SK-N-SH (cell line): ENCODE data around the gene TSSK2. TPM values are rescaled to one million over a fixed set of nuclear protein-coding genes. Genes with fewer than 3 reads are reported as not detected.
"Not testable (repeated sequence)": the region's sequence is repeated elsewhere in the genome, so short reads cannot be mapped to it uniquely, and the experiment has no call there.

Experiments
- CTCF ChIA-PET: fragments of 300-600, 350-600 bp; formaldehyde crosslinking; extraction: SDS; loops from one replicate; lab custom pipeline; 2021; lab: Yijun Ruan, JAX
- POLR2A ChIA-PET: fragments of 350-600 bp; sonication (Branson Sonifier 250); formaldehyde crosslinking; extraction: SDS; loops from one replicate; lab custom pipeline; 2020; ENCODE audit warnings: antibody characterized with exemption, inconsistent platforms; lab: Yijun Ruan, JAX
- DNase-seq: peaks from one replicate; pipeline ENCODE4 v3.0.0; 2012
- H2AFZ ChIP-seq: fragments of 200-600 bp; sonication (generic); 2 replicates; pipeline ENCODE4 v1.8.1; 2016; ENCODE audit warnings: antibody characterized with exemption, mild to moderate bottlenecking, low read depth
- H3F3A ChIP-seq: fragments of 200-600 bp; sonication (generic); replicated peaks from 2 replicates; pipeline ENCODE3; 2016; ENCODE audit warnings: antibody characterized with exemption, mild to moderate bottlenecking; ENCODE audit not compliant: insufficient read depth
- H3K27ac ChIP-seq, 2 experiments: fragments of 200-500 bp in 1 of 2; fragments of 200-600 bp in 1 of 2; sonication (Bioruptor generic) in 1 of 2; sonication (generic), shearing (Covaris generic) in 1 of 2; 2 replicates each; pipeline versions ENCODE4 v1.5.1 to v1.6.1; 2014 to 2016; ENCODE audit warnings: low read depth in 2 of 2, inconsistent platforms in 1 of 2, low read length in 1 of 2, mild to moderate bottlenecking in 1 of 2, mixed read lengths in 1 of 2
- H3K27me3 ChIP-seq: fragments of 200-600 bp; sonication (generic), shearing (Covaris generic); 2 replicates; pipeline ENCODE4 v1.6.1; 2016; ENCODE audit warnings: mixed run types; ENCODE audit not compliant: insufficient read depth
- H3K36me3 ChIP-seq, 2 experiments: fragments of 200-500 bp in 1 of 2; fragments of 200-600 bp in 1 of 2; sonication (Bioruptor generic) in 1 of 2; sonication (generic) in 1 of 2; replicated peaks in 1 of 2; 2 replicates each; pipeline versions ENCODE3 to v1.5.1; 2014 to 2016; ENCODE audit warnings: low read length in 1 of 2, mild to moderate bottlenecking in 1 of 2; ENCODE audit not compliant: insufficient read depth in 2 of 2, control insufficient read depth in 1 of 2
- H3K4me1 ChIP-seq, 2 experiments: fragments of 200-500 bp in 1 of 2; fragments of 200-600 bp in 1 of 2; sonication (Bioruptor generic) in 1 of 2; sonication (generic), shearing (Covaris generic) in 1 of 2; 2 replicates each; pipeline versions ENCODE4 v1.5.1 to v1.6.1; 2014 to 2016; ENCODE audit warnings: low read depth in 1 of 2, low read length in 1 of 2, mixed run types in 1 of 2; ENCODE audit not compliant: insufficient read depth in 2 of 2, control insufficient read depth in 1 of 2
- H3K4me2 ChIP-seq: fragments of 200-600 bp; sonication (generic), shearing (Covaris generic); 2 replicates; pipeline ENCODE4 v1.6.1; 2017; ENCODE audit warnings: mixed run types
- H3K4me3 ChIP-seq, 2 experiments: fragments of 200-500 bp in 1 of 2; fragments of 200-600 bp in 1 of 2; sonication (Bioruptor generic) in 1 of 2; sonication (generic), shearing (Covaris generic) in 1 of 2; 2 replicates each; pipeline versions ENCODE4 v1.5.1 to v1.8.1; 2014 to 2016; ENCODE audit warnings: low read depth in 2 of 2, inconsistent platforms in 1 of 2, low read length in 1 of 2, mild to moderate bottlenecking in 1 of 2, mixed read lengths in 1 of 2, moderate library complexity in 1 of 2
- H3K79me2 ChIP-seq: fragments of 200-600 bp; sonication (generic); 2 replicates; pipeline ENCODE4 v1.8.1; 2017; ENCODE audit warnings: mild to moderate bottlenecking; ENCODE audit not compliant: insufficient read depth
- H3K9ac ChIP-seq: fragments of 200-600 bp; sonication (generic); 2 replicates; pipeline ENCODE4 v1.6.1; 2017; ENCODE audit warnings: mixed run types
- H3K9me2 ChIP-seq: fragments of 200-600 bp; sonication (generic); 2 replicates; pipeline ENCODE4 v1.6.1; 2017; ENCODE audit warnings: mixed run types
- H3K9me3 ChIP-seq: fragments of 200-600 bp; sonication (generic); 2 replicates; pipeline ENCODE4 v1.6.1; 2017; ENCODE audit warnings: mixed run types, mild to moderate bottlenecking, moderate library complexity
- H4K20me1 ChIP-seq: fragments of 200-600 bp; sonication (generic); 2 replicates; pipeline ENCODE4 v1.6.1; 2017; ENCODE audit warnings: mild to moderate bottlenecking, mixed run types; ENCODE audit not compliant: insufficient read depth
- FOSL2 ChIP-seq: IDR thresholded peaks from 2 replicates; pipeline ENCODE4 v1.4.0; 2012; ENCODE audit warnings: low read depth, mild to moderate bottlenecking, moderate library complexity, borderline replicate concordance
- GABPA ChIP-seq: IDR thresholded peaks from 2 replicates; pipeline ENCODE4 v1.4.0; 2012; ENCODE audit warnings: low read depth, mild to moderate bottlenecking
- MAX ChIP-seq: IDR thresholded peaks from 2 replicates; pipeline ENCODE4 v1.4.0; 2012; ENCODE audit warnings: low read depth
- MEF2A ChIP-seq: IDR thresholded peaks from 2 replicates; pipeline ENCODE4 v1.4.0; 2012; ENCODE audit warnings: low read depth, borderline replicate concordance
- NFIC ChIP-seq: IDR thresholded peaks from 2 replicates; pipeline ENCODE4 v1.4.0; 2012; ENCODE audit warnings: borderline replicate concordance
- POLR2AphosphoS5 ChIP-seq: IDR thresholded peaks from 2 replicates; pipeline ENCODE4 v1.6.1; 2012; ENCODE audit warnings: low read depth, low read length
- RCOR1 ChIP-seq: fragments of 150-350 bp; IDR thresholded peaks from 2 replicates; pipeline ENCODE4 v1.6.1; 2017; ENCODE audit warnings: antibody characterized with exemption, low read length
- SIN3A ChIP-seq: IDR thresholded peaks from 2 replicates; pipeline ENCODE4 v1.6.1; 2012; ENCODE audit warnings: low read depth, mild to moderate bottlenecking, low read length, moderate library complexity, borderline replicate concordance
- SMC3 ChIP-seq: IDR thresholded peaks from 2 replicates; pipeline ENCODE4 v1.6.1; 2012; ENCODE audit warnings: low read depth, low read length, improper control_type of control experiment
- TCF12 ChIP-seq: IDR thresholded peaks from 2 replicates; pipeline ENCODE4 v1.4.0; 2012
- USF1 ChIP-seq: IDR thresholded peaks from 2 replicates; pipeline ENCODE4 v1.4.0; 2012; ENCODE audit warnings: low read depth, borderline replicate concordance
- USF2 ChIP-seq: fragments of 150-350 bp; IDR thresholded peaks from 2 replicates; pipeline ENCODE4 v1.6.1; 2017; ENCODE audit warnings: antibody characterized with exemption, low read length, low read depth, borderline replicate concordance
- WGBS: methylation state at CpG from one replicate; pipeline ENCODE4 v1.1.6; 2017; ENCODE audit warnings: low lambda C conversion rate; 5-methylcytosine and 5-hydroxymethylcytosine counted together
- polyA plus RNA-seq, 3 experiments: library from polyadenylated mRNA; depleted of rRNA; stranded (reverse); fragments of >200 nt; gene quantifications; 2 replicates each; pipeline ENCODE4 v1.2.3, GENCODE V29; 2012

Gene TSSK2
- polyA plus RNA-seq, 1 of the 3 experiments (the other 2 are of a cell fraction), result not detected

GRCh38 chr22:19152942-19153883 is 22.1 kb downstream of the TSSK2 start:
- 3% methylated on average over 9 of the region's 11 CpGs for WGBS
- no peak for DNase-seq
- H3K79me2 ChIP-seq, result no peaks in the 10 kb centered on the region
- H3K4me2 ChIP-seq, result no peak overlapping the region
- H3K9me2 ChIP-seq, result no peaks in the 10 kb centered on the region
- H3K4me1 ChIP-seq, result no peaks in the 10 kb centered on the region
- TF ChIP-seq GABPA, result no peak
- no peak for TF ChIP-seq USF1
- no peak for TF ChIP-seq NFIC
- TF ChIP-seq RCOR1, result no peak
- no peak for TF ChIP-seq TCF12
- TF ChIP-seq POLR2AphosphoS5, result no peak
- TF ChIP-seq SIN3A, result no peak
- no peak for TF ChIP-seq USF2
- no peak for TF ChIP-seq MAX
- no peak for TF ChIP-seq SMC3
- TF ChIP-seq MEF2A, result no peak
- no peak for TF ChIP-seq FOSL2
- ChIA-PET CTCF (interaction anchor here (1.1 to 1.4 kb wide), 2 partner anchors 9 to 477 kb away, joined by 3 to 4 read pairs; partner anchors contain the start of gene ESS2), POLR2A (no interaction called here)
- H3K4me3 ChIP-seq, result no peak overlapping the region
- H3F3A ChIP-seq, result no peaks in the 10 kb centered on the region
- no peaks in the 10 kb centered on the region for H4K20me1 ChIP-seq
- peaks cover 44% of the 10 kb centered on the region for H3K27me3 ChIP-seq
- H2AFZ ChIP-seq, result no peak overlapping the region
- no peak overlapping the region for H3K27ac ChIP-seq
- H3K36me3 ChIP-seq, result no peaks in the 10 kb centered on the region
- no peak overlapping the region for H3K9ac ChIP-seq
- no peaks in the 10 kb centered on the region for H3K9me3 ChIP-seq

GRCh38 chr22:19156109-19156508 is 25.0 kb downstream of the TSSK2 start:
- H3K4me2 ChIP-seq, H3K4me1 ChIP-seq, POLR2A ChIA-PET, H3K9me3 ChIP-seq, H3K36me3 ChIP-seq, H3K9me2 ChIP-seq, DNase-seq, H3K27ac ChIP-seq, H3F3A ChIP-seq, H3K79me2 ChIP-seq, H2AFZ ChIP-seq, H4K20me1 ChIP-seq, H3K4me3 ChIP-seq, H3K9ac ChIP-seq: not testable (repeated sequence)
- CTCF ChIA-PET, result interaction anchor here (4.7 kb wide), 1 partner anchor 11 kb away, joined by 26 read pairs; the partner anchor contains the start of gene ESS2
- peaks cover 24% of the 10 kb centered on the region for H3K27me3 ChIP-seq
- 57% methylated on average over 7 of the region's 9 CpGs for WGBS

GRCh38 chr22:19158649-19159048 is 27.5 kb downstream of the TSSK2 start:
- not testable (repeated sequence) for H3K4me2 ChIP-seq, DNase-seq, H3K79me2 ChIP-seq, H3K27me3 ChIP-seq, H3K9me2 ChIP-seq, H4K20me1 ChIP-seq, H3K36me3 ChIP-seq, H3K27ac ChIP-seq, H3F3A ChIP-seq, H3K4me1 ChIP-seq, H3K9me3 ChIP-seq, H3K4me3 ChIP-seq, H3K9ac ChIP-seq, H2AFZ ChIP-seq
- CTCF ChIA-PET, result interaction anchor here (4.7 kb wide), 1 partner anchor 14 kb away, joined by 26 read pairs; the partner anchor contains the start of gene ESS2
- POLR2A ChIA-PET, result interaction anchor here (0.6 kb wide), 1 partner anchor 38 kb away, joined by 3 read pairs; no protein-coding TSS in a partner anchor
- WGBS, result 78% methylated on average over 10 of the region's 11 CpGs
